Ovary (tissue), 3 donors: ENCODE results near the gene RAP1GDS1.

ENCODE experiments used
- CTCF ChIP-seq, 3 donors: fragments of 450-650 bp in 2 of 3; fragments of 200-600 bp in 1 of 3; IDR thresholded peaks; one replicate each; pipeline versions ENCODE4 v1.5.1 to v1.8.0; 2016 to 2022; ENCODE audit warnings: antibody characterized with exemption in 3 of 3, mild to moderate bottlenecking in 1 of 3
- EP300 ChIP-seq: sonication (generic); formaldehyde crosslinking; IDR thresholded peaks from one replicate; pipeline ENCODE4 v1.6.1; 2017; ENCODE audit warnings: antibody characterized with exemption
- donor health status: DM: no; HTN: no; CAD: no.

- TF ChIP-seq CTCF (IDR thresholded peaks at IDR 0.05) (no peak), EP300 (no peak)
Observed at GRCh38 chr4:98289375-98289774, 28.2 kb downstream of the RAP1GDS1 start.
